Calu3 (cell line): Measurements from ENCODE around the gene SP3. TPM values are rescaled to one million over a fixed set of nuclear protein-coding genes. Genes with fewer than 3 reads are reported as not detected.

ENCODE experiments used
- BruUV-seq: library from RNA; stranded (reverse); fragments of 400-500 nt; replicated peaks from 2 replicates; lab custom pipeline; 2021; lab: Mats Ljungman, UMichigan
- CTCF ChIA-PET: fragments of 300-600 bp; sonication (Branson Sonifier 250); formaldehyde crosslinking; loops from one replicate; lab custom pipeline; 2022; ENCODE audit warnings: antibody characterized with exemption; lab: Charles Lee
- DNase-seq: peaks from one replicate; pipeline ENCODE4 v3.0.0; 2022
- H3K27ac Mint-ChIP-seq: one replicate; pipeline ENCODE4 v1.8.0; 2022; ENCODE audit warnings: mixed read lengths; ENCODE audit not compliant: unreplicated experiment
- H3K27me3 Mint-ChIP-seq: one replicate; pipeline ENCODE4 v1.8.0; 2022; ENCODE audit warnings: mixed read lengths; ENCODE audit not compliant: unreplicated experiment
- H3K36me3 Mint-ChIP-seq: one replicate; pipeline ENCODE4 v1.8.0; 2022; ENCODE audit warnings: mild to moderate bottlenecking, moderate library complexity, mixed read lengths; ENCODE audit not compliant: insufficient read depth, unreplicated experiment
- H3K4me1 Mint-ChIP-seq: one replicate; pipeline ENCODE4 v1.8.0; 2022; ENCODE audit warnings: mild to moderate bottlenecking, low read depth, mixed read lengths; ENCODE audit not compliant: unreplicated experiment
- H3K4me3 Mint-ChIP-seq: one replicate; pipeline ENCODE4 v1.8.0; 2022; ENCODE audit warnings: mild to moderate bottlenecking, low read depth, moderate library complexity, mixed read lengths; ENCODE audit not compliant: unreplicated experiment
- H3K9me3 Mint-ChIP-seq: one replicate; pipeline ENCODE4 v1.8.0; 2022; ENCODE audit warnings: low read depth, mixed read lengths; ENCODE audit not compliant: unreplicated experiment
- intact Hi-C: fragments of 100-400 bp; cut with micrococcal nuclease; formaldehyde crosslinking; loops from one replicate; pipeline ENCODE4 v1.10.0; 2022; ENCODE audit not compliant: unreplicated experiment
- total RNA-seq: library from RNA; stranded (reverse); gene quantifications from 2 replicates; pipeline ENCODE4 v1.2.3, GENCODE V29; 2022
- TF ChIP-seq, protein P1 (sequence below): fragments of 200-600 bp; IDR thresholded peaks from one replicate; pipeline ENCODE4 v1.8.0; 2022; ENCODE audit warnings: antibody characterized with exemption; ENCODE audit not compliant: unreplicated experiment

Gene SP3
- total RNA-seq, 1 experiment from 2014 or later: 82.5 TPM

DNA sequence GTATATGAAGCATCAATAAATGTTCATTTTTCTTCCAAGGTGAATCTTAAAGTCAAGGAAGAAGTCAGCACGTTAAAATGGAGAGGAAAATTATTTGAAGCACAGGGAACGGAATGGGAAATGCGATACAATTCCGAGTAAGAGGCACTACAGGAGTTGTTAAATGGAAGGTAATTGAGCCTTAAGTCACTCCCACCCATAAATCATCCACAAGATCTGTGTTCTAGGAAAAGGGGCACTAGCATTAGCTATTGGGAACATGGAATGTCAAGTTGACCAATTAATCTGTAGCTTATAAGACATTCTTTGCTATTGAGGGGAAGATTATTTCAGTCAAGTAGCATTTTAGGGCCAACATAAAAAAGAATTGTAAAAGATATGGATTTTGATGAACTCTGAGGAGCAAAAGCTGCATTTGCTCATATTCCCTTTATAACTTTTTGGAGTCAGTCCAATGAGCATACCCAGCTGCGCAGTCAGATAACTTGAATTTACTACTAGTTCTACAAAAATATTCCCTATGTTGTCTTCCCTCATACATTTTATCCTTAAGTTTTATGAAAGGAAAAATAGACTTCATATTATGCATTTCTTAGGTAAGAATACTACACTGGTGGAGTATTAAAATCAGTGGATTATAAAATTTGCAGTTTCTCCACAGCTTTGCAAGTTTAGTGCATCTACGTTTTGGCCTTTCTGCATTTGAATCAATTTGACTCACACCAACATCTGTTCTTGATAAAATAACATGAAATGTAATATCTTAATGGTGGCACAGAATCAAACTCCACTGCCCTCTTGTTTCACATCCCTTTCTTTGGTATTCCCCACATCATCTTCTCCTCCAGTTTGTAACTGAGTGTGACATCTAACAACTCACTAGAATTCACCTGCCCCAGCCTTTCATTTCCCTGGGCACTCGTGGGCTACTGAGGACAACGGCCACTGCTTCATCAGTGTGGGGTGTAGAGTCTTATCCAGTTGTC, 95.6 kb downstream of the SP3 start:
- Mint-ChIP-seq H3K27ac (no peak overlapping the region), H3K4me3 (no peak overlapping the region), H3K9me3 (no peaks in the 10 kb centered on the region), H3K4me1 (peaks cover 13% of the 10 kb centered on the region), H3K27me3 (peaks cover 33% of the 10 kb centered on the region), H3K36me3 (no peaks in the 10 kb centered on the region)
- no TSS peak for BruUV-seq
- no peak for DNase-seq
- intact Hi-C loops: no loop called here
- TF ChIP-seq, protein P1, sequence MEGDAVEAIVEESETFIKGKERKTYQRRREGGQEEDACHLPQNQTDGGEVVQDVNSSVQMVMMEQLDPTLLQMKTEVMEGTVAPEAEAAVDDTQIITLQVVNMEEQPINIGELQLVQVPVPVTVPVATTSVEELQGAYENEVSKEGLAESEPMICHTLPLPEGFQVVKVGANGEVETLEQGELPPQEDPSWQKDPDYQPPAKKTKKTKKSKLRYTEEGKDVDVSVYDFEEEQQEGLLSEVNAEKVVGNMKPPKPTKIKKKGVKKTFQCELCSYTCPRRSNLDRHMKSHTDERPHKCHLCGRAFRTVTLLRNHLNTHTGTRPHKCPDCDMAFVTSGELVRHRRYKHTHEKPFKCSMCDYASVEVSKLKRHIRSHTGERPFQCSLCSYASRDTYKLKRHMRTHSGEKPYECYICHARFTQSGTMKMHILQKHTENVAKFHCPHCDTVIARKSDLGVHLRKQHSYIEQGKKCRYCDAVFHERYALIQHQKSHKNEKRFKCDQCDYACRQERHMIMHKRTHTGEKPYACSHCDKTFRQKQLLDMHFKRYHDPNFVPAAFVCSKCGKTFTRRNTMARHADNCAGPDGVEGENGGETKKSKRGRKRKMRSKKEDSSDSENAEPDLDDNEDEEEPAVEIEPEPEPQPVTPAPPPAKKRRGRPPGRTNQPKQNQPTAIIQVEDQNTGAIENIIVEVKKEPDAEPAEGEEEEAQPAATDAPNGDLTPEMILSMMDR: no peak
- CTCF ChIA-PET: no interaction called here

DNA sequence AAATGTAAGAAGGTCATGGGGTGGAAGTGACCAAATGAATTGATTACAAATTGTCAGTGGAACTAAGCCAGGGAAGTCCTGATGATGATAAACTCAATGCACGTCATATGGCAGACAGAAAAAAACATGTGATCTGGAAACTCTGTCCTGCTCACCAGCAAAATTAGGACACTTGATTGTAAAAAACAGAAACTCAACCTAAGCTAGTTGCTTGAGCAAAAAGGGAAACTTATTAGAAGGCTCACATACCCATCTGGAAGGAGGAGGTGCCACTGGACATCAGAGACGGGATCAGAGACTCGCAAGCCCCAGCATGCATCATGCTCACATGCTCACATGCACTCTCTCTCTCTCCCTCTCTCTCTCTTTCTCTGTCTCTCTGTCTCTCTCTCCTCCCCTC, 96.8 kb downstream of the SP3 start:
- CTCF ChIA-PET: no interaction called here
- DNase-seq: no peak
- H3K27me3 Mint-ChIP-seq: peaks cover 33% of the 10 kb centered on the region

DNA sequence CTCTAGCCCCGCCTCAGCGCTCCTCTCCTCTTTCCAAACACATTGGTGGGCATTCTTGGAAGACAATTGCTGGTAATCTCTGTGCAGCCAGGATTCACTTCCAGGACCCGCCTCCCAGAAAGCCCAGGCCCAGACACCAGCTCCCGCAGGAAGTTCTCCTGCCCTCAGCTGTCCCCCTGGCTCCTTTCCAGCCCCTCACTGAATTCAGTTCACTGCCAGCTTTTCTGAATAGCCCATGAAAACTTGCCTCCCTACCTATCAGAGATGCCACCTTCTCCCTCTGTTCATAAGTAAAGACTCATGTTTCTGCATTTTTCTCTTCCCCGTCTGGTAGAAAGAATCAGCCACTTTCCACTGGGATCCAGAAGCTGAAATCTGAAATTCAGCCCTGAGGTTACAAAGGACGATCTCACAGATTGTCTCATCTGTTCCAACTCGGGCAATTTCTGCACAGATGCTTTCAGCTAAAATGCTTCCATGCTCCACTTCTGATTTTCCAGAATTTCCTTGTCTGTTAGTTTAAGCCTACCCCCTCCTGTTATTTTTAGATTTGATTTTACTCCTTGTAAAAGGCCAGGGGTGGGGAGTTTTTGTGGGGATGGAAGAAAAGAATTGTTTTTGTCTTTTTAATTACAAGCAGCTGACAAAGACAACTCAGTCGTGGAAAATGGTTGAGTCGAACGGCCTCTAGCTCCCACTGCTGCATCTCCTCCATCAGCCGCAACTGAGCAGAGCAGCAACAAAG, 98.1 kb downstream of the SP3 start:
- H3K4me3 Mint-ChIP-seq: no peak overlapping the region
- H3K9me3 Mint-ChIP-seq: no peaks in the 10 kb centered on the region
- intact Hi-C loops: no loop called here
- peaks cover 33% of the 10 kb centered on the region for H3K27me3 Mint-ChIP-seq
- no peak overlapping the region for H3K27ac Mint-ChIP-seq
- no TSS peak for BruUV-seq
- no peaks in the 10 kb centered on the region for H3K4me1 Mint-ChIP-seq
- DNase-seq: no peak
- H3K36me3 Mint-ChIP-seq: no peaks in the 10 kb centered on the region
- TF ChIP-seq, protein P1: no peak
- CTCF ChIA-PET: no interaction called here

More for the DNA sequence above, 96.8 kb downstream of the SP3 start:
- TF ChIP-seq, protein P1: no peak
- H3K4me1 Mint-ChIP-seq: peaks cover 7% of the 10 kb centered on the region
- H3K9me3 Mint-ChIP-seq: no peaks in the 10 kb centered on the region
- no peak overlapping the region for H3K4me3 Mint-ChIP-seq
- no peaks in the 10 kb centered on the region for H3K36me3 Mint-ChIP-seq
- H3K27ac Mint-ChIP-seq: no peak overlapping the region
- intact Hi-C loops: no loop called here
- no TSS peak for BruUV-seq

DNA sequence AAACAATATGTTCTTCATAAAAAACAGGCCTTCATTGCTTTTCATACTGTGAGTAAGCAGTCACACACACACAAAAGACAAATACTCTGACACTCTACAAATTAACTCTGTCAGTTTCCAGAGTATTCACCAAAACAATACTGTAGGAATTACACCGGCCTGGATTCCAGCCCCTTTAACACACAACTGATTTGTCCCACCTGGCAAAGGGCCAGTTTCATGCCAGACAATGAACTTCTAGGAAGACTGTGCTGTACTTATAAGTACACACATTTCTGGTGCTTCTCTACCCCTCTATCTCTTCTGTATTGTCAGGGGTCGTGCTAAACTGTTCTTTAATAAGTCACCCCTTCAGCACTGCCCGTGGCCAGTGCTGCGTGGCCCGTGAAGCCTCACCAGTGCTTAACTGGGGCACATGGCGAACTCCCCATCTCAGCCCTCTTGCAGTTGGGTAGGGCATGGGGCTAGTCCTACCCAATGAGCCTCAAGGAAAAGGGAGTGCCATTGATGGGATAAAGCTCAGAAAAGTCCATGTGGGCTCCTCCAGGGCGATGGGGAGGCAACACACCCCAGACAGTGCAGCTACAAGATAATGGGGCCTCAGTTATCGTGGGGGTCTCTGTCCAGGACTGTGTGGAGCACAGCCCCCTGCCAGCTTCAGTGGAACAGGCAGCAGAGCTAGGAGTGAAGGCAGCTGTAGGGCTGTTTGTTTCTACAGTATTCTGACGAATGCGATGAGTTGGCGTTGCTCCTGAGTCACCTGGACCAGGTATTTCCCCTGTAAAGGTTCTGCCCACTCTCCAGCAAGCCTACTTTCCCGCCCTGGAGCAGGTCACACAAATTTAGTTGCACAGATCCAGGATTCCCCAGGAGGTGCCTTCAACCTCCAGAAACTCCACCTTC, 99.0 kb downstream of the SP3 start:
- CTCF ChIA-PET: no interaction called here
- no peak for DNase-seq
- TF ChIP-seq, protein P1: no peak
- Mint-ChIP-seq H3K4me3 (no peak overlapping the region), H3K36me3 (no peaks in the 10 kb centered on the region), H3K27ac (no peak overlapping the region), H3K27me3 (peaks cover 33% of the 10 kb centered on the region), H3K9me3 (no peaks in the 10 kb centered on the region), H3K4me1 (no peaks in the 10 kb centered on the region)
- intact Hi-C loops: no loop called here
- BruUV-seq: no TSS peak
